Measurements from ENCODE around the gene MRPS14. TPM values are rescaled to one million over a fixed set of nuclear protein-coding genes. Genes with fewer than 3 reads are reported as not detected.

MRPS14 gene
- polyA plus RNA-seq, 1 of the 3 experiments (the other 2 are of a cell fraction), result 18.2 TPM

DNA sequence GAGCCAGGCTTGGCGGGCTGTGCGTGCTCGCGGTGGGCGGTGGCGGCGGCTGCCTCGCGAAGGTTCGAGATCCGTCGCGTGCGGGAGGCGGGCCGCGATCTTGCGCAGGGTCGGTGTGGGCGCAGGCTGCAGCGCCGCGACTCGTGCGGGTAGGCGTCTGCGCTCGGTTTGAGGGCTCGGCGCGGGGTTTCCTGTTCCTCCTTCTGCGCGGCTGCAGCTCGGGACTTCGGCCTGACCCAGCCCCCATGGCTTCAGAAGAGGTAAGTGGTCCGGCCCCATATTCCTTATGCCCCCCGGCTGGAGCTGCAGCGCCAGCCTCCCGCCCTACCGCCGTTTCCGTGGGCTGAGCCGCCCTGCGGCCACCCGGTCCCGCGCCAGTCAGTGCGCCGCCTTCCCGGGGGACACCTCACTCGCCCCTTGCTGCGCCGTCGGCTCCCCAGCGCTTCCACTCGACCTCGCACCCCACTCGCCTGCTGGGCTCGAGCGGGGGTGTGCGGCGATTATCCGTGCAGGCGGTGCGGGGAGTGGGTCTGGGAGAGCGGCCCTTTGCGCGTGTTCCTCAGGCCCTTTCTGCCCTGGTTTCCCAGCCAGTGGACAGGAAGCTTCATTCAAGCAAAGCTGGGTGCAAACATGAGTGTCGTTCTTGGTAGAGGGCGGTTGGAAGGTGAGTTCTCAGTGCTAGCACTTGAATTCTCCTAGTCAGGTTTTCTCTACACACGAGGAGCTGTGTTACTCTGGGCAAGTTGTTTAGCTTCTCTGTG lies 23.1 kb downstream of the MRPS14 start, which contains the start of gene CACYBP:
Gene CACYBP (plus strand): TSS at position 12 of the 761 bp plus-strand sequence. CDS start 234 bp downstream, at position 246.
- Histone ChIP-seq H3K4me2 (peak within 1 kb of the TSS; percentile 86), H3K9me3 (no peaks in the 10 kb centered on the region), H2AFZ (ENCODE audit: low read depth) (peak within 1 kb of the TSS; percentile 85), H3K27me3 (ENCODE audit: insufficient read depth) (no peaks in the 10 kb centered on the region), H3K9me2 (no peaks in the 10 kb centered on the region), H3K9ac (peak within 1 kb of the TSS; percentile 92), H3K36me3 (replicated peaks in 1 of 2; ENCODE audit: control insufficient read depth in 1 of 2, insufficient read depth in 2 of 2, low read length in 1 of 2) (peaks cover 4 to 11% of the 10 kb centered on the region in 2 experiments), H3K4me3 (ENCODE audit: low read depth in 2 of 2, low read length in 1 of 2) (peak within 1 kb of the TSS; percentile 91 to 100), H4K20me1 (ENCODE audit: insufficient read depth) (peaks cover 10% of the 10 kb centered on the region; the same call in 1 of the 2 replicates), H3K4me1 (ENCODE audit: control insufficient read depth in 1 of 2, insufficient read depth in 2 of 2, low read depth in 1 of 2, low read length in 1 of 2) (peaks cover 0 to 9% of the 10 kb centered on the region in 2 experiments; a peak in 3 of 4 replicates), H3F3A (replicated peaks; ENCODE audit: insufficient read depth) (peaks cover 4% of the 10 kb centered on the region), H3K79me2 (ENCODE audit: insufficient read depth) (peaks cover 51% of the 10 kb centered on the region), H3K27ac (ENCODE audit: low read depth in 2 of 2, low read length in 1 of 2) (peak within 1 kb of the TSS; percentile 98 to 100)
- ChIA-PET POLR2A (interaction anchor here (0.6 to 2.8 kb wide), 15 partner anchors 10 to 1206 kb away, joined by 3 to 54 read pairs (median 5); partner anchors contain the start of gene MRPS14), CTCF (interaction anchor here (0.9 to 2.8 kb wide), 8 partner anchors 15 to 231 kb away, joined by 3 to 11 read pairs (median 6); no protein-coding TSS in a partner anchor)
- WGBS (ENCODE audit: low lambda C conversion rate), result 0% methylated on average over 13 of the region's 71 CpGs
- no peak for DNase-seq
- TF ChIP-seq MEF2A (IDR thresholded peaks at IDR 0.05; ENCODE audit: borderline replicate concordance, low read depth) (no peak), GATA2 (CRISPR knock-in tag; IDR thresholded peaks at IDR 0.05) (no peak), NRF1 (IDR thresholded peaks at IDR 0.05; ENCODE audit: low read depth, low read length) (no peak), JUND (IDR thresholded peaks at IDR 0.05) (no peak), ELF1 (IDR thresholded peaks at IDR 0.05) (no peak), EZH2phosphoT487 (IDR thresholded peaks at IDR 0.05; ENCODE audit: borderline replicate concordance, low read depth) (no peak), TAF1 (IDR thresholded peaks at IDR 0.05; ENCODE audit: borderline replicate concordance, low read depth, low read length) (peak; percentile 59; the same call in 1 of the 2 replicates), EP300 (IDR thresholded peaks at IDR 0.05; ENCODE audit: borderline replicate concordance in 1 of 2, low read depth in 1 of 2, low read length in 1 of 2) (peak in 1 of 2 experiments; percentile 84; a peak in 2 of 4 replicates), TEAD4 (IDR thresholded peaks at IDR 0.05; ENCODE audit: borderline replicate concordance, insufficient read depth) (no peak), SMC3 (IDR thresholded peaks at IDR 0.05; ENCODE audit: low read depth, low read length) (no peak), SIN3A (IDR thresholded peaks at IDR 0.05; ENCODE audit: borderline replicate concordance, low read depth, low read length) (peak; percentile 69; the same call in 1 of the 2 replicates), FOSL2 (IDR thresholded peaks at IDR 0.05; ENCODE audit: borderline replicate concordance, low read depth) (no peak), POLR2AphosphoS5 (IDR thresholded peaks at IDR 0.05; ENCODE audit: low read depth, low read length) (peak; percentile 44; the same call in 1 of the 2 replicates), NFIC (IDR thresholded peaks at IDR 0.05; ENCODE audit: borderline replicate concordance) (no peak), TCF12 (IDR thresholded peaks at IDR 0.05) (no peak)
- TF ChIP-seq, protein P1, sequence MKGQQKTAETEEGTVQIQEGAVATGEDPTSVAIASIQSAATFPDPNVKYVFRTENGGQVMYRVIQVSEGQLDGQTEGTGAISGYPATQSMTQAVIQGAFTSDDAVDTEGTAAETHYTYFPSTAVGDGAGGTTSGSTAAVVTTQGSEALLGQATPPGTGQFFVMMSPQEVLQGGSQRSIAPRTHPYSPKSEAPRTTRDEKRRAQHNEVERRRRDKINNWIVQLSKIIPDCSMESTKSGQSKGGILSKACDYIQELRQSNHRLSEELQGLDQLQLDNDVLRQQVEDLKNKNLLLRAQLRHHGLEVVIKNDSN (IDR thresholded peaks at IDR 0.05; ENCODE audit: borderline replicate concordance, low read depth), result no peak
- TF ChIP-seq, protein P2, sequence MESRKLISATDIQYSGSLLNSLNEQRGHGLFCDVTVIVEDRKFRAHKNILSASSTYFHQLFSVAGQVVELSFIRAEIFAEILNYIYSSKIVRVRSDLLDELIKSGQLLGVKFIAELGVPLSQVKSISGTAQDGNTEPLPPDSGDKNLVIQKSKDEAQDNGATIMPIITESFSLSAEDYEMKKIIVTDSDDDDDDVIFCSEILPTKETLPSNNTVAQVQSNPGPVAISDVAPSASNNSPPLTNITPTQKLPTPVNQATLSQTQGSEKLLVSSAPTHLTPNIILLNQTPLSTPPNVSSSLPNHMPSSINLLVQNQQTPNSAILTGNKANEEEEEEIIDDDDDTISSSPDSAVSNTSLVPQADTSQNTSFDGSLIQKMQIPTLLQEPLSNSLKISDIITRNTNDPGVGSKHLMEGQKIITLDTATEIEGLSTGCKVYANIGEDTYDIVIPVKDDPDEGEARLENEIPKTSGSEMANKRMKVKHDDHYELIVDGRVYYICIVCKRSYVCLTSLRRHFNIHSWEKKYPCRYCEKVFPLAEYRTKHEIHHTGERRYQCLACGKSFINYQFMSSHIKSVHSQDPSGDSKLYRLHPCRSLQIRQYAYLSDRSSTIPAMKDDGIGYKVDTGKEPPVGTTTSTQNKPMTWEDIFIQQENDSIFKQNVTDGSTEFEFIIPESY (IDR thresholded peaks at IDR 0.05; ENCODE audit: borderline replicate concordance, low read depth), result peak; percentile 16; the same call in 1 of the 2 replicates
- TF ChIP-seq, protein P3, sequence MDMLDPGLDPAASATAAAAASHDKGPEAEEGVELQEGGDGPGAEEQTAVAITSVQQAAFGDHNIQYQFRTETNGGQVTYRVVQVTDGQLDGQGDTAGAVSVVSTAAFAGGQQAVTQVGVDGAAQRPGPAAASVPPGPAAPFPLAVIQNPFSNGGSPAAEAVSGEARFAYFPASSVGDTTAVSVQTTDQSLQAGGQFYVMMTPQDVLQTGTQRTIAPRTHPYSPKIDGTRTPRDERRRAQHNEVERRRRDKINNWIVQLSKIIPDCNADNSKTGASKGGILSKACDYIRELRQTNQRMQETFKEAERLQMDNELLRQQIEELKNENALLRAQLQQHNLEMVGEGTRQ (IDR thresholded peaks at IDR 0.05; ENCODE audit: borderline replicate concordance, low read depth, low read length), result 0 out of 2 replicates have a peak, but pooled peaks have one; percentile 9
- TF ChIP-seq, protein P4, sequence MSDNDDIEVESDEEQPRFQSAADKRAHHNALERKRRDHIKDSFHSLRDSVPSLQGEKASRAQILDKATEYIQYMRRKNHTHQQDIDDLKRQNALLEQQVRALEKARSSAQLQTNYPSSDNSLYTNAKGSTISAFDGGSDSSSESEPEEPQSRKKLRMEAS (IDR thresholded peaks at IDR 0.05; ENCODE audit: low read depth), result peak; percentile 89; the same call in 1 of the 2 replicates
- TF ChIP-seq, protein P5, sequence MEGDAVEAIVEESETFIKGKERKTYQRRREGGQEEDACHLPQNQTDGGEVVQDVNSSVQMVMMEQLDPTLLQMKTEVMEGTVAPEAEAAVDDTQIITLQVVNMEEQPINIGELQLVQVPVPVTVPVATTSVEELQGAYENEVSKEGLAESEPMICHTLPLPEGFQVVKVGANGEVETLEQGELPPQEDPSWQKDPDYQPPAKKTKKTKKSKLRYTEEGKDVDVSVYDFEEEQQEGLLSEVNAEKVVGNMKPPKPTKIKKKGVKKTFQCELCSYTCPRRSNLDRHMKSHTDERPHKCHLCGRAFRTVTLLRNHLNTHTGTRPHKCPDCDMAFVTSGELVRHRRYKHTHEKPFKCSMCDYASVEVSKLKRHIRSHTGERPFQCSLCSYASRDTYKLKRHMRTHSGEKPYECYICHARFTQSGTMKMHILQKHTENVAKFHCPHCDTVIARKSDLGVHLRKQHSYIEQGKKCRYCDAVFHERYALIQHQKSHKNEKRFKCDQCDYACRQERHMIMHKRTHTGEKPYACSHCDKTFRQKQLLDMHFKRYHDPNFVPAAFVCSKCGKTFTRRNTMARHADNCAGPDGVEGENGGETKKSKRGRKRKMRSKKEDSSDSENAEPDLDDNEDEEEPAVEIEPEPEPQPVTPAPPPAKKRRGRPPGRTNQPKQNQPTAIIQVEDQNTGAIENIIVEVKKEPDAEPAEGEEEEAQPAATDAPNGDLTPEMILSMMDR (IDR thresholded peaks at IDR 0.05), result no peak; the same call in 1 of the 2 replicates
